GM19238 (cell line): ENCODE measurements around the gene FCHSD2.

Experiments
- DNase-seq: peaks from one replicate; pipeline ENCODE4 v3.0.0; 2011; ENCODE audit warnings: low spot score; ENCODE audit not compliant: insufficient read length

Gene FCHSD2

GRCh38 chr11:72972496-72973128 is 169.5 kb downstream of the FCHSD2 start:
- DNase-seq, result no peak

GRCh38 chr11:72971192-72971967 is 170.7 kb downstream of the FCHSD2 start:
- no peak for DNase-seq

- DNase-seq, result no peak
These were observed 171.5 kb downstream of the FCHSD2 start for GRCh38 chr11:72970557-72971118.

- DNase-seq, result no peak
These were observed 172.2 kb downstream of the FCHSD2 start for GRCh38 chr11:72969894-72970335.

GRCh38 chr11:72968390-72968789 is 173.7 kb downstream of the FCHSD2 start:
- no peak for DNase-seq

GRCh38 chr11:72965672-72966071 is 176.4 kb downstream of the FCHSD2 start:
- no peak for DNase-seq

- no peak for DNase-seq
These were observed 179.4 kb downstream of the FCHSD2 start for GRCh38 chr11:72962717-72963116.

GRCh38 chr11:72962084-72962483 is 180.0 kb downstream of the FCHSD2 start:
- DNase-seq, result no peak

- no peak for DNase-seq
These were observed 182.0 kb downstream of the FCHSD2 start for GRCh38 chr11:72959998-72960731.

- no peak for DNase-seq
These were observed 183.3 kb downstream of the FCHSD2 start for GRCh38 chr11:72958791-72959190.

- no peak for DNase-seq
These were observed 186.7 kb downstream of the FCHSD2 start for GRCh38 chr11:72955466-72955865.

- no peak for DNase-seq
These were observed 187.3 kb downstream of the FCHSD2 start for GRCh38 chr11:72954860-72955259.

GRCh38 chr11:72953637-72954036 is 188.5 kb downstream of the FCHSD2 start:
- DNase-seq, result no peak

- DNase-seq, result no peak
These were observed 190.2 kb downstream of the FCHSD2 start for GRCh38 chr11:72951888-72952287.

- DNase-seq, result no peak
These were observed 190.9 kb downstream of the FCHSD2 start for GRCh38 chr11:72951193-72951592.

- DNase-seq, result no peak
These were observed 191.4 kb downstream of the FCHSD2 start for GRCh38 chr11:72950685-72951084.

GRCh38 chr11:72947229-72947628 is 194.9 kb downstream of the FCHSD2 start:
- no peak for DNase-seq

- no peak for DNase-seq
These were observed 198.5 kb downstream of the FCHSD2 start for GRCh38 chr11:72943664-72944063.

GRCh38 chr11:72940417-72940816 is 201.7 kb downstream of the FCHSD2 start:
- no peak for DNase-seq

- no peak for DNase-seq
These were observed 203.1 kb downstream of the FCHSD2 start for GRCh38 chr11:72939031-72939430.

- no peak for DNase-seq
These were observed 204.7 kb downstream of the FCHSD2 start for GRCh38 chr11:72937439-72937838.

- no peak for DNase-seq
These were observed 206.4 kb downstream of the FCHSD2 start for GRCh38 chr11:72935700-72936099.
